ENCODE measurements around the gene MEIS1. TPM values are rescaled to one million over a fixed set of nuclear protein-coding genes. Genes with fewer than 3 reads are reported as not detected.

The MEIS1 gene
- total RNA-seq, 1 donor from 2014 or later = 250 TPM

- no peak for TF ChIP-seq CTCF (conservative IDR thresholded peaks at IDR 0.05)
- Mint-ChIP-seq H3K36me3 (peaks cover 57% of the 10 kb centered on the region), H3K4me1 (ENCODE audit: unreplicated experiment) (peaks cover 17% of the 10 kb centered on the region), H3K9me3 (no peaks in the 10 kb centered on the region), H3K27me3 (peaks cover 37% of the 10 kb centered on the region), H3K4me3 (peak overlapping the region; percentile 96), H3K27ac (peak overlapping the region; percentile 98)
- no peak for DNase-seq (ENCODE audit: extremely low spot score, unreplicated experiment)
Observed at GRCh38 chr2:66437691-66438497, 3.0 kb downstream of the MEIS1 start.

- Mint-ChIP-seq H3K36me3 (peaks cover 63% of the 10 kb centered on the region), H3K9me3 (no peaks in the 10 kb centered on the region), H3K4me3 (peak overlapping the region; percentile 96), H3K27me3 (peaks cover 36% of the 10 kb centered on the region), H3K27ac (peak overlapping the region; percentile 98), H3K4me1 (ENCODE audit: unreplicated experiment) (peaks cover 19% of the 10 kb centered on the region)
- no peak for DNase-seq (ENCODE audit: extremely low spot score, unreplicated experiment)
- TF ChIP-seq CTCF (conservative IDR thresholded peaks at IDR 0.05) = no peak
Observed at GRCh38 chr2:66438498-66438833, 3.5 kb downstream of the MEIS1 start.

- peak overlapping the region; percentile 98 for H3K27ac Mint-ChIP-seq
- peaks cover 38% of the 10 kb centered on the region for H3K27me3 Mint-ChIP-seq
- peaks cover 26% of the 10 kb centered on the region for H3K4me1 Mint-ChIP-seq (ENCODE audit: unreplicated experiment)
- no peak for TF ChIP-seq CTCF (conservative IDR thresholded peaks at IDR 0.05)
- no peaks in the 10 kb centered on the region for H3K9me3 Mint-ChIP-seq
- H3K36me3 Mint-ChIP-seq = peaks cover 70% of the 10 kb centered on the region
- DNase-seq (ENCODE audit: extremely low spot score, unreplicated experiment) = no peak
- peak overlapping the region; percentile 96 for H3K4me3 Mint-ChIP-seq
Observed at GRCh38 chr2:66438891-66439811, 4.2 kb downstream of the MEIS1 start.

- TF ChIP-seq CTCF (conservative IDR thresholded peaks at IDR 0.05) = no peak
- DNase-seq (ENCODE audit: extremely low spot score, unreplicated experiment) = no peak
- Mint-ChIP-seq H3K9me3 (no peaks in the 10 kb centered on the region), H3K4me1 (ENCODE audit: unreplicated experiment) (peaks cover 27% of the 10 kb centered on the region), H3K36me3 (peaks cover 73% of the 10 kb centered on the region), H3K27ac (peak overlapping the region; percentile 98), H3K27me3 (peaks cover 37% of the 10 kb centered on the region), H3K4me3 (peak overlapping the region; percentile 96)
Observed at GRCh38 chr2:66439812-66440542, 5.1 kb downstream of the MEIS1 start.

- Mint-ChIP-seq H3K27me3 (peaks cover 31% of the 10 kb centered on the region), H3K4me1 (ENCODE audit: unreplicated experiment) (peaks cover 27% of the 10 kb centered on the region), H3K36me3 (peaks cover 72% of the 10 kb centered on the region), H3K4me3 (peak overlapping the region; percentile 96), H3K9me3 (no peaks in the 10 kb centered on the region), H3K27ac (peak overlapping the region; percentile 98)
- no peak for DNase-seq (ENCODE audit: extremely low spot score, unreplicated experiment)
- no peak for TF ChIP-seq CTCF (conservative IDR thresholded peaks at IDR 0.05)
Observed at GRCh38 chr2:66440708-66441497, 6.0 kb downstream of the MEIS1 start.
